Transverse colon (tissue), 3 donors: Measurements from ENCODE around the gene SPEM1.

Experiments
- POLR2A ChIP-seq: fragments of 450-650 bp; IDR thresholded peaks from one replicate; pipeline ENCODE4 v1.6.1; 2016; ENCODE audit warnings: antibody characterized with exemption, mild to moderate bottlenecking, moderate library complexity
- TF ChIP-seq, protein P1 (sequence below), 5 experiments: fragments of 200-600 bp in 3 of 5; fragments of 450-650 bp in 2 of 5; sonication (generic) in 3 of 5; IDR thresholded peaks; 1 replicate in 2 of 5; 2 replicates in 3 of 5; pipeline ENCODE4 v1.5.1; 2016 to 2017; ENCODE audit warnings: antibody characterized with exemption in 5 of 5, inconsistent platforms in 3 of 5, mild to moderate bottlenecking in 2 of 5, moderate library complexity in 1 of 5

DNA sequence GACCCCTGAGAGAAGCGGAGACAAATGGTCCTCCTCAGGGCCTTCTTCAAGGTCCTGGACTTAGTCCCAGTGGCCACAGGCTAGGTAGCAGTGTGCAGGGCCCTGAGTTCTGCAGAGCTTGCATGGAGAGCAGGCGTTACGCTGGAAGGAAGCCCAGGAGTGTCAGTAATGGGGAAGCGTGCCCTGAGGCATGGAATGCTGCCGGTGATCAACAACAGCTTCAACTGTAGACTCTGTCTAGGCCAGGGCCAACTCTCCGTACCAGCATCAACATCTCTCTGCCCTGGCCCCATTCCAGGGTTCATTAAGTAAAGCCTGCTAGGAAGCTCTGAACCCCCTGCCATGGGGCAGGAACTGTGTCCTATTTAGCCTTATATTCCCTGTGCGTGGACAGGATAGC lies 39.8 kb upstream of the SPEM1 start:
- TF ChIP-seq, protein P1, sequence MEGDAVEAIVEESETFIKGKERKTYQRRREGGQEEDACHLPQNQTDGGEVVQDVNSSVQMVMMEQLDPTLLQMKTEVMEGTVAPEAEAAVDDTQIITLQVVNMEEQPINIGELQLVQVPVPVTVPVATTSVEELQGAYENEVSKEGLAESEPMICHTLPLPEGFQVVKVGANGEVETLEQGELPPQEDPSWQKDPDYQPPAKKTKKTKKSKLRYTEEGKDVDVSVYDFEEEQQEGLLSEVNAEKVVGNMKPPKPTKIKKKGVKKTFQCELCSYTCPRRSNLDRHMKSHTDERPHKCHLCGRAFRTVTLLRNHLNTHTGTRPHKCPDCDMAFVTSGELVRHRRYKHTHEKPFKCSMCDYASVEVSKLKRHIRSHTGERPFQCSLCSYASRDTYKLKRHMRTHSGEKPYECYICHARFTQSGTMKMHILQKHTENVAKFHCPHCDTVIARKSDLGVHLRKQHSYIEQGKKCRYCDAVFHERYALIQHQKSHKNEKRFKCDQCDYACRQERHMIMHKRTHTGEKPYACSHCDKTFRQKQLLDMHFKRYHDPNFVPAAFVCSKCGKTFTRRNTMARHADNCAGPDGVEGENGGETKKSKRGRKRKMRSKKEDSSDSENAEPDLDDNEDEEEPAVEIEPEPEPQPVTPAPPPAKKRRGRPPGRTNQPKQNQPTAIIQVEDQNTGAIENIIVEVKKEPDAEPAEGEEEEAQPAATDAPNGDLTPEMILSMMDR (IDR thresholded peaks at IDR 0.05) = no peak
- TF ChIP-seq POLR2A = no peak
